Gastrocnemius medialis (tissue), 4 donors: ENCODE results near the gene GPR132. TPM values are rescaled to one million over a fixed set of nuclear protein-coding genes. Genes with fewer than 3 reads are reported as not detected.
"Not testable (repeated sequence)": the region's sequence is repeated elsewhere in the genome, so short reads cannot be mapped to it uniquely, and the experiment has no call there.

Source experiments
- ATAC-seq, 2 donors: fragments of 150-250 bp; one replicate each; pipeline ENCODE4 v1.9.1; 2016
- DNase-seq, 2 donors: peaks; one replicate each; pipeline ENCODE4 v3.0.0-alpha.2; 2019
- H3K27ac ChIP-seq, 4 donors: fragments of 200-600 bp; sonication (generic); 1 replicate in 1 of 4; 2 replicates in 3 of 4; pipeline ENCODE4 v1.5.1; 2016 to 2018; ENCODE audit warnings: mild to moderate bottlenecking in 2 of 4, moderate library complexity in 1 of 4
- H3K27me3 ChIP-seq, 3 donors: fragments of 200-600 bp; sonication (generic) in 2 of 3; 1 replicate in 1 of 3; 2 replicates in 2 of 3; pipeline versions ENCODE4 v1.5.1 to v1.6.0; 2016 to 2019; ENCODE audit warnings: mild to moderate bottlenecking in 1 of 3, moderate library complexity in 1 of 3
- H3K36me3 ChIP-seq, 2 donors: fragments of 200-600 bp; sonication (generic) in 1 of 2; one replicate each; pipeline ENCODE4 v1.5.1; 2017 to 2018
- H3K4me1 ChIP-seq, 2 donors: fragments of 200-600 bp; sonication (generic) in 1 of 2; one replicate each; pipeline ENCODE4 v1.5.1; 2016 to 2017; ENCODE audit warnings: mild to moderate bottlenecking in 2 of 2
- H3K4me3 ChIP-seq, 4 donors: fragments of 200-600 bp; sonication (generic) in 3 of 4; 1 replicate in 1 of 4; 2 replicates in 3 of 4; pipeline ENCODE4 v1.5.1; 2016 to 2019; ENCODE audit warnings: mild to moderate bottlenecking in 2 of 4
- H3K9me3 ChIP-seq, 3 donors: fragments of 200-600 bp; sonication (generic) in 2 of 3; 1 replicate in 1 of 3; 2 replicates in 2 of 3; pipeline ENCODE4 v1.5.1; 2016 to 2019
- CTCF ChIP-seq, 5 experiments: fragments of 450-650 bp in 3 of 5; fragments of 200-600 bp in 2 of 5; sonication (generic) in 2 of 5; IDR thresholded peaks in 4 of 5; conservative IDR thresholded peaks in 1 of 5; 1 replicate in 4 of 5; 2 replicates in 1 of 5; pipeline ENCODE4 v1.5.1; 2016 to 2019; ENCODE audit warnings: antibody characterized with exemption in 5 of 5, mild to moderate bottlenecking in 3 of 5, moderate library complexity in 3 of 5
- POLR2A ChIP-seq, 2 donors: fragments of 450-650 bp; IDR thresholded peaks; one replicate each; pipeline ENCODE4 v1.6.1; 2017; ENCODE audit warnings: antibody characterized with exemption in 2 of 2, mild to moderate bottlenecking in 2 of 2, moderate library complexity in 2 of 2
- in situ Hi-C, 4 donors: fragments of 200-750 bp; cut with MboI; loops; one replicate each; pipeline versions ENCODE4 v1.15.0 to v1.8.0; 2017; ENCODE audit warnings: low sequenced_read_pairs in 4 of 4
- intact Hi-C: fragments of 100-400 bp; cut with DNase I; formaldehyde crosslinking; loops from one replicate; pipeline ENCODE4 v1.15.1; 2023; ENCODE audit warnings: low total_unique reads
- total RNA-seq, 4 donors: library from RNA; depleted of rRNA; stranded (reverse); fragments of >200 nt; gene quantifications; one replicate each; pipeline versions ENCODE4 v1.1.0 to v1.2.3, GENCODE V29; 2016

GPR132 gene
- total RNA-seq, 4 donors from 2014 or later, result 0.07 to 0.61 (median 0.26) TPM

- Histone ChIP-seq H3K27ac (no peak overlapping the region), H3K36me3 (no peaks in the 10 kb centered on the region), H3K4me3 (no peak overlapping the region), H3K9me3 (no peaks in the 10 kb centered on the region), H3K27me3 (peaks cover 2 to 19% (median 9%) of the 10 kb centered on the region in 3 donors), H3K4me1 (peaks cover 6 to 18% of the 10 kb centered on the region in 2 donors)
- intact Hi-C loops (no loop called here), in situ Hi-C loops (loop anchor here in 1 of 4 donors (25.0 kb wide), 1 partner anchor 277 kb away; no protein-coding TSS in a partner anchor)
- no peak for ATAC-seq
- TF ChIP-seq POLR2A (IDR thresholded peaks at IDR 0.05), result no peak
- TF ChIP-seq CTCF (IDR thresholded peaks at IDR 0.05 in 4 of 5, conservative IDR thresholded peaks at IDR 0.05 in 1 of 5), result no peak
- no peak for DNase-seq
Observed at GRCh38 chr14:105085766-105086165, 20.5 kb upstream of the GPR132 start.

- DNase-seq, result no peak
- Histone ChIP-seq H3K4me3 (no peak overlapping the region), H3K36me3 (no peaks in the 10 kb centered on the region), H3K27me3 (peaks cover 2 to 19% (median 9%) of the 10 kb centered on the region in 3 donors), H3K4me1 (peaks cover 3 to 15% of the 10 kb centered on the region in 2 donors), H3K27ac (no peak overlapping the region), H3K9me3 (no peaks in the 10 kb centered on the region)
- TF ChIP-seq CTCF (IDR thresholded peaks at IDR 0.05 in 4 of 5, conservative IDR thresholded peaks at IDR 0.05 in 1 of 5) (no peak), POLR2A (IDR thresholded peaks at IDR 0.05) (no peak)
- ATAC-seq, result no peak
- in situ Hi-C loops, result loop anchor here in 1 of 4 donors (25.0 kb wide), 1 partner anchor 277 kb away; no protein-coding TSS in a partner anchor
- intact Hi-C loops, result no loop called here
Observed at GRCh38 chr14:105084741-105085571, 19.7 kb upstream of the GPR132 start.

GRCh38 chr14:105083926-105084685 lies 18.9 kb upstream of the GPR132 start:
- TF ChIP-seq POLR2A (IDR thresholded peaks at IDR 0.05) (no peak), CTCF (IDR thresholded peaks at IDR 0.05 in 4 of 5, conservative IDR thresholded peaks at IDR 0.05 in 1 of 5) (no peak)
- no peak overlapping the region for H3K27ac ChIP-seq
- intact Hi-C loops, result no loop called here
- H3K9me3 ChIP-seq, result no peaks in the 10 kb centered on the region
- H3K27me3 ChIP-seq, result peaks cover 2 to 19% (median 9%) of the 10 kb centered on the region in 3 donors
- no peak for DNase-seq
- no peaks in the 10 kb centered on the region for H3K36me3 ChIP-seq
- peaks cover 3 to 15% of the 10 kb centered on the region in 2 donors for H3K4me1 ChIP-seq
- no peak for ATAC-seq
- H3K4me3 ChIP-seq, result no peak overlapping the region
- in situ Hi-C loops, result loop anchor here in 1 of 4 donors (25.0 kb wide), 1 partner anchor 278 kb away; no protein-coding TSS in a partner anchor

GRCh38 chr14:105082703-105083102 lies 17.5 kb upstream of the GPR132 start:
- Histone ChIP-seq H3K27me3 (peaks cover 0 to 13% (median 2%) of the 10 kb centered on the region in 3 donors), H3K9me3 (no peaks in the 10 kb centered on the region), H3K4me1 (peaks cover 0 to 5% of the 10 kb centered on the region in 2 donors), H3K4me3 (no peak overlapping the region), H3K36me3 (no peaks in the 10 kb centered on the region), H3K27ac (no peak overlapping the region)
- intact Hi-C loops, result no loop called here
- DNase-seq (no peak), ATAC-seq (no peak)
- TF ChIP-seq POLR2A (IDR thresholded peaks at IDR 0.05) (no peak), CTCF (IDR thresholded peaks at IDR 0.05 in 4 of 5, conservative IDR thresholded peaks at IDR 0.05 in 1 of 5) (no peak)
- in situ Hi-C loops, result loop anchor here in 1 of 4 donors (25.0 kb wide), 1 partner anchor 280 kb away; no protein-coding TSS in a partner anchor

GRCh38 chr14:105081473-105081872 lies 16.2 kb upstream of the GPR132 start:
- H3K4me1 ChIP-seq, H3K27me3 ChIP-seq, H3K27ac ChIP-seq, H3K9me3 ChIP-seq, intact Hi-C loops, ATAC-seq, DNase-seq, H3K36me3 ChIP-seq, H3K4me3 ChIP-seq: not testable (repeated sequence)
- in situ Hi-C loops, result loop anchor here in 1 of 4 donors (25.0 kb wide), 1 partner anchor 281 kb away; no protein-coding TSS in a partner anchor
